ENCODE measurements around the gene FAH.
"Not testable (repeated sequence)": the region's sequence is repeated elsewhere in the genome, so short reads cannot be mapped to it uniquely, and the experiment has no call there.

Gene FAH

GRCh38 chr15:80154336-80154735 lies 1.5 kb downstream of the FAH start:
- DNase-seq (ENCODE audit: low spot score): no peak
- no peak for TF ChIP-seq CTCF (IDR thresholded peaks at IDR 0.05; ENCODE audit: extremely low read depth, insufficient read depth, missing control alignments)
- in situ Hi-C loops (cut with MboI; ENCODE audit: low pct_unique_long_range_greater_than_20kb, low sequenced_read_pairs, unreplicated experiment): loop anchor here (25.0 kb wide), 1 partner anchor 817 kb away; no protein-coding TSS in a partner anchor

DNA sequence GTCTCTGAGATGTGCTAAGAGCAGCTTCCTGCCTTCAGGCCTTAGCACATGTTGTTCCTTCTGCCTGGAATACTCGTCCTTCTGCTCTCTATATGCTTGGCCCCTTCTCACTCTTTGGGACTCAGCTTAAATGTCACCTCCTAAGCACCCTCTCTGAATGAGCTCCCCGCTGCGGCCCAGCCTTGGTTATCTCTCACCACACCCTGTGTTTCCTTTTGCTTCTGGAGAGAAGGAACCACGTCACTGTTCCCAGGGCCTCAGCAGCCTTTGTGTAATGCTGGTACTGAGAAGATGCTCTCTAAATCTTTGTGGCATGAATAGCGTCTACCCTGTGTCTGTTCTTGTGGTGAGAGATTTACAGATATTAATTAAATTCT lies 2.2 kb downstream of the FAH start:
- DNase-seq (ENCODE audit: low spot score): no peak
- in situ Hi-C loops (cut with MboI; ENCODE audit: low pct_unique_long_range_greater_than_20kb, low sequenced_read_pairs, unreplicated experiment): loop anchor here (25.0 kb wide), 1 partner anchor 818 kb away; no protein-coding TSS in a partner anchor

DNA sequence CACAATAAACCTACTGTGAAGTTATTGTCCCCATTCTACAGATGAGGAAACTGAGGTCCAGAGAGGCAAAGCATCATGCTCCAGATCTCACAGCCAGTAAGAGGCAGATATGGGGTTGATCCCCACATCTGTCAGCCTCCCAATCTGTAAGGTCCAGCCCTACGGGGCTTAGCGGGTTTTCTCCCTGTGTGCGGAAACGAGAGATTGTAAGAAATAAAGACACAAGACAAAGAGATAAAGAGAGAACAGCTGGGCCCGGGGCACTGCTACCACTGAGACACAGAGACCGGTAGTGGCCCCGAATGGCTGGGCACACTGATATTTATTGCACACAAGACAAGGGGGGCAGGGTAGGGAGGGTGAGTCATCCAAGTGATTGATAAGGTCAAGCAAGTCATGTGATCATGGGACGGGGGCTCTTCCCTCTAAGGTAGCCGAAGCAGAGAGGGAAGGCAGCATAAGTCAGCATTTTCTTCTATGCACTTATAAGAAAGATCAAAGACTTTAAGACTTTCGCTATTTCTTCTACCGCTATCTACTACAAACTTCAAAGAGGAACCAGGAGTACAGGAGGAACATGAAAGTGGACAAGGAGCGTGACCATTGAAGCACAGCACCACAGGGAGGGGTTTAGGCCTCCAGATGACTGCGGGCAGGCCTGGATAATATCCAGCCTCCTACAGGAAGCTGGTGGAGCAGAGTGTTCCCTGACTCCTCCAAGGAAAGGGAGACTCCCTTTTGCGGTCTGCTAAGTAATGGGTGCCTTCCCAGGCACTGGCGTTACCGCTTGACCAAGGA lies 2.8 kb downstream of the FAH start:
- in situ Hi-C loops (cut with MboI; ENCODE audit: low pct_unique_long_range_greater_than_20kb, low sequenced_read_pairs, unreplicated experiment): loop anchor here (25.0 kb wide), 1 partner anchor 818 kb away; no protein-coding TSS in a partner anchor
- not testable (repeated sequence) for DNase-seq (ENCODE audit: low spot score)

More for the DNA sequence above, 2.2 kb downstream of the FAH start:
- TF ChIP-seq CTCF (IDR thresholded peaks at IDR 0.05; ENCODE audit: extremely low read depth, insufficient read depth, missing control alignments): no peak

GRCh38 chr15:80156176-80156720 lies 3.4 kb downstream of the FAH start:
- in situ Hi-C loops (cut with MboI; ENCODE audit: low pct_unique_long_range_greater_than_20kb, low sequenced_read_pairs, unreplicated experiment): loop anchor here (25.0 kb wide), 1 partner anchor 819 kb away; no protein-coding TSS in a partner anchor
- no peak for DNase-seq (ENCODE audit: low spot score)
- no peak for TF ChIP-seq CTCF (IDR thresholded peaks at IDR 0.05; ENCODE audit: extremely low read depth, insufficient read depth, missing control alignments)

DNA sequence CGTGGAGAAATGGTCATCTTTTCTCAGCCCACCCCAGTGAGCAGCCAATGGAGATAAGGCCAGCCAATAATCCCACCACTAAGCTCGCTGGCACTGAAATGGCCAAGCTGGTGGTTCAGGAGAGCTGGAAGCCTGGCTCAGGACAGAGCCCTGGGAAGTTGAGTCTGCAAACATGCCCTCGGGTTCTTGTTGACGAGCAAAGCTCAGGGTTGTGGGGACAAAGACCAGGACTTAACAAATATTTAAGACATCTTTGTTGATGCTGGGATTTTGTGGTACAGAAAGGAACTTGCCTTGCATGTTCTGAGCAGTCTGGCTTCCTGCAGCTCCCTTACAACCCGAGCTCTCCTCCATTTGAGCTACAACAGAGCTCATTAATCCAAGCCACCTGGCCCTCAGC lies 4.4 kb downstream of the FAH start:
- no peak for DNase-seq (ENCODE audit: low spot score)
- TF ChIP-seq CTCF (IDR thresholded peaks at IDR 0.05; ENCODE audit: extremely low read depth, insufficient read depth, missing control alignments): no peak
- in situ Hi-C loops (cut with MboI; ENCODE audit: low pct_unique_long_range_greater_than_20kb, low sequenced_read_pairs, unreplicated experiment): loop anchor here (25.0 kb wide), 1 partner anchor 820 kb away; no protein-coding TSS in a partner anchor

GRCh38 chr15:80159301-80159700 lies 6.5 kb downstream of the FAH start:
- no peak for TF ChIP-seq CTCF (IDR thresholded peaks at IDR 0.05; ENCODE audit: extremely low read depth, insufficient read depth, missing control alignments)
- DNase-seq (ENCODE audit: low spot score): no peak
- in situ Hi-C loops (cut with MboI; ENCODE audit: low pct_unique_long_range_greater_than_20kb, low sequenced_read_pairs, unreplicated experiment): loop anchor here (25.0 kb wide), 1 partner anchor 822 kb away; no protein-coding TSS in a partner anchor

All from GM13977 (cell line).